Limb (tissue), 2 donors: ENCODE data around the gene ANKS6.
A peak's percentile ranks its signal among the peaks of the same experiment; 100 is the strongest.

Experiments used
- DNase-seq, 2 donors: peaks; one replicate each; pipeline ENCODE4 v3.0.0-alpha.2; 2016; ENCODE audit errors: extremely low spot score in 2 of 2

Gene ANKS6

GRCh38 chr9:98791608-98792490 is 4.5 kb downstream of the ANKS6 start:
- DNase-seq, result no peak

DNA sequence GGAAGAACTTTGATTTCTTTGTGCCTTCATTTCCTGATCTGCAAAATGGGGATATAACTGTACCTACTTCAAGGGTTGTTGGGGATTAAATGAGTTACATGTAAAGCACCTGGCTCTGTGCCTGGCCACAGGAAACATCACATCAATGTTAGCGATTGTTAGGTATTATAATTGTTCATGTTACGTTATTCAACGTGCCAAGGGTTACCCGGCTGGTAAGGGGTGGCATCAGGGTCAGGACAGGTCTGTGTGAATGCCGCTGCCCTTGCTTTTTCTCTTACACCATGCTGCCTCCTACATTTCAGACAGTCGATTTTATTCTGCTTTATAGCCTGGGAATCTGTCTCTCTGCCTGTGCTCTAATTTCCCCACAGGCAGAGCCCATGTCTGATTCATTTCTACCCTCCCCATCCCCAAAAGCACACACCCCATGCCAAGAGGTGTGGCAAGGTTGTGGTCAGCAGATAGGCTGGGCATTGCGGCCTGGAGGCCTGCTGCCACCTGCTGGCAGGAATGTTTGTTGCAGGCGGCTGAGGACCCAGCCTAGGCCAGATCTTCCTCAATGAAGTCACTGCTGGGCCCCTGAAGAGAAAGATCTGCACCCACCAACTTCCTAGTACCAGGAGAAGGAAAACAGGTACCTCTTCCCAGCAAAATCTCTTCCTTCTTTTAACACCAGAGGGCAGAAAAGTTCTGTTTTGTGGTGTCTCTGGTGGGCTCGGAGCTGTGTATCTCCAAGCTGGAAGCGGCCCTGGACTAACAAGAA is 5.3 kb downstream of the ANKS6 start:
- peak; percentile 61 to 86 for DNase-seq

DNA sequence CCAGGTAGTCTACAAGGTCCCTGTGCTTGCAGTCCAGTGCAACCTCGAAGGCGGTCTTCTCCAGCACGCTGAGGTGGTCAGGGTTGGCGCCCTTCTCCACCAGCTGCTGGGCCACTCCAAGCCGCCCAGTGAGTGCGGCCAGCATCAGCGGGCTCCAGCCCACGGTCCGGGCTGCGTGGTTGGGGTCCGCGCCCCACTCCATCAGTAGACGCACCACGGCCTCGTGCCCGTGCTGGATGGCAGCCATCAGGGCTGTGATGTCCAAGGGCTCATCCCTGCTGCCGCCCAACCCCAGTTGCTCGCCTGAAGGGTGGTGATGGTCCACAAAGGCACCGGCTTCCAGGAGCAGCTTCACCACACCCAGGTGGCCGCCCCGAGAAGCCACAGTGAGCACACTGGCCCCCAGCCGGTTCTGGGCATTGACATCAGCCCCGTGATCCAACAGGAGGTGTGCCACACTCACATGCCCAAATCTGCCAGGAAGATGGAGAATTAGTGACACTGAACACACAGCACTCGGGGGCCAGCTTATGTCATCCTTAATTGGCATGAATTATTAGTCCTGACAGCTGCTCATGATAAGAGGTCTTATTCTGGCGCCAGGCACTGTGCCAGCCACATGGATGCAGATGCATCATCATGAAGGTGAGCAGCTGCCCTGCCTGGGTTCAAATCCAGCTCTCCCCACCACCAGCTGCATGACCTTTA is 6.1 kb downstream of the ANKS6 start:
- DNase-seq, result peak in 1 of 2 donors; percentile 35

DNA sequence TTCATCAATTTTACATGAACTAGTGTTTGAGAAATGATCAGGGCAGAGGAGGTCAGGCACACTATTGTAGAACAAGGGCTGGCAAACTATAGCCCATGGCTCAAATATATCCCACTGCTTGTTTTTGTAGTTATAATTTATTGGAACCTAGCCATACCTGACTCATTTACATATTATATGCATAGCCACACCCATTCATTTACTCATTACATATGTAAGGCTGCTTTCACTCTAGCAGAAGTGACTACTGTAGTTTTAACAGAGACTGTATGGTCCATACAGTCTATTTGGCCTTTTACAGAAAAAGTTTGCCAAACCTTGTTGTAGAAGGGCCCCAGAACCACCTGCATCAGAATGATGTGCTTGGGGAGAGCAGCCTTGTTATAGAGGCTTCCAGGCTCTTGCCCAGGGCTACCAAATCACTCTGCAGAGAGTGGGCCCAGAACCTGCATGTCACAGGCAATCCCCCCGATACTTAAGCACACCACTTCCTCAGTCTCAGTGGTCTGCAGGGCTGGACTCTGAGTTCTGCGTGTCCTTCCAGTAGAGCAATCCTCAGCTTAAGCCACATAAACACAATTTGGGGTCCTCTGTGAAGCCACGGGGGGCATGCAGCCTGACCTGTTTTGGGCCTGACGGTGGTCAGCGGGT is 6.7 kb downstream of the ANKS6 start:
- DNase-seq, result no peak

DNA sequence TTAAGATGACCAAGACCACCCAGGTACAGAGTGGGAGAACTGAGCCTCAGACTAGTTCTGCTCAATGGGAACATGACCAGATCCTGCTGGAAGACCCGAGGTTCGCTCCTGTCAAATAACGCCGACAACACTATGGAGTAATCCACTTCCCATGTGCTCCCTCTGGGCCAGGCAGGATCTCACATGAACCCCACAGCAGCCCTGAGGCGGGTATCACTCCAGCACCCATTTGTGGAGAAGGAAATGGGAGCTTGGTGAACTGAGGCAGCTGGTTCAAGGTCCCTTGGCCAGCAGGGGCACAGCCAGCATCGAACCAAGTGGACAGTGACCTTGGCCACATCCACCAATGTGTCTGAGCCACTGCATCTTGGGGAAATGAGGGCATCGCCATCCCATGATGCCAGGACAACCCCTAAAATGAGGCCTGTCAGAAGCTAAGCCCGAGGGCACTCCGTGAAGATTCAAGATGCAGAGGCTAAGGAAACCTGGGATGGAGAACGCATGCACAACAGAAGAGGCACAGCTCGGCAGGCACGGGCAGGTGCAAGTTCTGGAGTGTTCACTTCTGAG is 8.5 kb downstream of the ANKS6 start:
- peak in 1 of 2 donors; percentile 9 for DNase-seq

DNA sequence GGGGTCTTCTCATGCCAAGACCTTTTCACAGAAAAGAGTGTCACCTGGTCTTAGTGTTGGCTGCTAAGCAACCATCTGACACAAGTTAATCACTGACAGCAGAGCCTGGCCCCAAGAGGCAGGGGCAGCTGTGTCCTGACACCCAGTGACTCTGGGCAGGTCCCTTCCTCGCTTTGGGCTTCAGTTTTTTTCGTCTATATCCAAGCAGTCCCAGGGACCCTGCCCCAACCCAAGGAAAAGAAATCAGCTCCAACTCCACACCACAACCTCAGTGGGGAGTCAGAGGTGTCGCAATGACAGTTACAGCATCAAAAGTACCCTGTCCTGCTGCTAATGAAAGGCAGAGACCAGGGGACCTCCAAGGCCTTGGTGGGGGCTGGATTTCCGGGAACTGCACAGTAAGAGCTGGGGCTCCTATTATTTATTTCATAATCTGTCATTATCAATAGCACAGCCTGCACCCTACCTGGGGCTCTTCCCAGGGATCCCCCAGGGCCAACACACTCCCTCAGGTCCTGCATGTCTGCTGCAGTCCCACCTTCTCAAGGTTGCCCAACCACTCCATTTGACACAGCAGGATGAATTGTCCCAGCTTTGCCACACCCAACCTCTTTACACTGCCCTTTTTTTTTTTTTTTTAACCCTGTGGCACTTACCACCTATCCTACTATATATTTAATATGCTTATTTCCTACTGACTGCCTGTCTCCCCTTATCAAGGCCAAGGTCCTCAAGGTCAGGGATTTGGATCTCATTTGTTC is 9.4 kb downstream of the ANKS6 start:
- DNase-seq, result peak in 1 of 2 donors; percentile 9

GRCh38 chr9:98784831-98785806 is 11.2 kb downstream of the ANKS6 start:
- DNase-seq, result peak in 1 of 2 donors; percentile 25

- DNase-seq, result peak in 1 of 2 donors; percentile 37
These were observed 12.7 kb downstream of the ANKS6 start for GRCh38 chr9:98783518-98784226.

- peak in 1 of 2 donors; percentile 12 for DNase-seq
These were observed 14.6 kb downstream of the ANKS6 start for GRCh38 chr9:98781588-98782383.

GRCh38 chr9:98780059-98780749 is 16.2 kb downstream of the ANKS6 start:
- DNase-seq, result peak in 1 of 2 donors; percentile 14

DNA sequence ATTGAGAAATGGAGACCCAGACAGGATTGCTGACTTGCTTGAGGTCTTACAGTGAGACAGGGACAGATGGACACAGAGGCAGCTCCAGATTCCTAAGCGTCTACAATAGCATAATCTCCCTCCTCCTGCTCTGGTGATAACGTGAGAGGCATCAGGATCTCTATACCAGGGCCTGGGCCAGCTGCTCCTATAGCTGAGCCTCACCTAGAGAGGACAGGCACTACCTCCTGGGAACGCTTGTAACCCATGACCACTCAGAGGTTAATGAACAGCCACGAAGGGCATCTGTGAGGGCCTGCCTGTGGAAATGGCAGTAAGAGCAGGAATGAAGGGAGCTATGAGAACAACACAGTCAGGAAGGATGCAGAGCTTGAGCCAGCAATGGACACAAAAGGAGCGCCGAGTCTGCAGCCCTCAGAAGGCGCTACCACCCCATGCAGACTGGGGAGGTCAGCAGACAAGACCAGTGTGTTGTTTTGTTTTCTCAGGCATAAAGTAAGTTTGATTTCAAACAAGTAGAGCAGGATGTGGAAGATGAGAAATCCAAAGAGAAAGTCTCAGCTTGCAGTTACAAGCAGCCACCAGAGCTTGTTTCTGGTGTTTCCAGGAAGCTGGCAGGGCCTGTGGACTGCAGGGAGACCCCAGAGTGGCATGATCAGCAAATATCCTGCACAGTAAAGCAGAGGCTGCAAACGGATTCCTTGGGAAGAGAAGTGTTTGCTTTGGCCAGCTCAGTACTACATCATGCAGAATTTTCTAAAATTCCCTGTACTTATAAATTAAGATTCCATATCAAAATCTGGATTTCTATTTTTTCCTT is 17.4 kb downstream of the ANKS6 start:
- peak in 1 of 2 donors; percentile 21 for DNase-seq

DNA sequence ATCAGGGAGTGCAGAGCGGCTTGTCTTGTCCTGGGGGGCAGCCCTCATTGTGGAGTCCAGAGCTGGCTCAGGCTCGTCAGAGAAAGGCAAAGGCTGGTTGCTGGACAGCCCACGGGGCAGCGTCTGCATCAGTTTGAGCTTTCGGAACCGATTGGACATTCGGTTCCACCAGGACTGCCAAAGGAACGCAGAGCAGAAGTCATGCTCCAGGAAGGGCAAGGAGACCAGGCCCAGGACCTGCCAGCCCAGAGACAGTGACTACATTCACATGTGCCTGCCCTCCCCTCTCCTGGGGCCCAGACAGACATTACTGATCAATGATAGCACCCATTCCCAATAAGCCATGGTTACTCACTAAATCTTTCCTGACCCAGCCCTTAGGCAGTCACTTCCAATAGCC is 18.1 kb downstream of the ANKS6 start:
- peak in 1 of 2 donors; percentile 12 for DNase-seq

GRCh38 chr9:98777618-98778017 is 18.7 kb downstream of the ANKS6 start:
- DNase-seq, result no peak

- peak; percentile 51 to 64 for DNase-seq
These were observed 20.4 kb downstream of the ANKS6 start for GRCh38 chr9:98775831-98776441.

DNA sequence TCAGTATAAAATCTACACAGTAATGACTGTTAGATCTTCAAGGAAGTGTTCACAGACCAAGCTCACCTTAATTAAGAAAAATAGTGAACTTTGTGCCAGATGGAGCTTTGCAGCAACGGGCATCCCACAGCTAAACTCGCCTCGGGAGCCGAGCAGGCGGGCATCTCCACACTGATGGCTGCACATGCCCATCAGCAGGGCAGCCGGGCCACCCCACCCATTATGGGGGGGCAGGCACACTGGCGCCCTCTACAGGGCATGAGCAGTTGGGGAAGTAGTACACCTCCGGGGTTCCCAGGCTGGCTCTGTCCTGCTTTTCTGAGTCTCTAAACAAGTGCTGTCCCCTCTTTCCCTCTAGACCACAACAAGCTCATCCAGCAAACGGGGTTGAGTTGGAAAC is 21.6 kb downstream of the ANKS6 start:
- peak in 1 of 2 donors; percentile 10 for DNase-seq

- peak in 1 of 2 donors; percentile 12 for DNase-seq
These were observed 22.6 kb downstream of the ANKS6 start for GRCh38 chr9:98773721-98774120.
